A673 (cell line): ENCODE results near the gene AREL1. TPM values are rescaled to one million over a fixed set of nuclear protein-coding genes. Genes with fewer than 3 reads are reported as not detected.

Experiments
- BruUV-seq: library from RNA; stranded (reverse); fragments of 400-500 nt; replicated peaks from 2 replicates; lab custom pipeline; 2021; lab: Mats Ljungman, UMichigan
- CTCF ChIA-PET: fragments of 300-600 bp; sonication (Branson Sonifier 250); formaldehyde crosslinking; loops from one replicate; lab custom pipeline; 2022; ENCODE audit warnings: antibody characterized with exemption; lab: Charles Lee
- POLR2A ChIA-PET: fragments of 300-600 bp; sonication (Branson Sonifier 250); formaldehyde crosslinking; loops from one replicate; lab custom pipeline; 2022; ENCODE audit warnings: antibody characterized with exemption; ENCODE audit not compliant: low non-redundant PET; lab: Charles Lee
- DNase-seq: peaks from one replicate; pipeline ENCODE4 v3.0.0-alpha.2; 2015; ENCODE audit warnings: low spot score
- H3K27ac ChIP-seq: fragments of 200-600 bp; sonication (generic); 2 replicates; pipeline ENCODE4 v1.5.1; 2016; ENCODE audit warnings: mixed run types, low read depth, mild to moderate bottlenecking, mixed read lengths, antibody characterized with exemption, low read length; ENCODE audit not compliant: poor library complexity, severe bottlenecking
- H3K27me3 ChIP-seq: fragments of 200-600 bp; sonication (generic); replicated peaks from 2 replicates; pipeline ENCODE4 v1.6.1; 2017; ENCODE audit warnings: mixed run types, low read depth, mild to moderate bottlenecking, mixed read lengths, antibody characterized with exemption, low read length; ENCODE audit not compliant: insufficient read depth, poor library complexity
- H3K36me3 ChIP-seq: fragments of 200-600 bp; sonication (generic); 2 replicates; pipeline ENCODE4 v1.6.1; 2016; ENCODE audit warnings: mixed run types, mild to moderate bottlenecking, mixed read lengths, antibody characterized with exemption, low read length; ENCODE audit not compliant: insufficient read depth, poor library complexity, severe bottlenecking
- H3K4me1 ChIP-seq: fragments of 200-600 bp; sonication (generic); 2 replicates; pipeline ENCODE4 v1.6.1; 2017; ENCODE audit warnings: mixed run types, mild to moderate bottlenecking, mixed read lengths, antibody characterized with exemption, low read length; ENCODE audit not compliant: insufficient read depth, poor library complexity, severe bottlenecking
- H3K4me3 ChIP-seq: fragments of 200-600 bp; sonication (generic); 2 replicates; pipeline ENCODE4 v1.5.1; 2016; ENCODE audit warnings: low read depth, mixed run types, mild to moderate bottlenecking, mixed read lengths, low read length; ENCODE audit not compliant: poor library complexity, severe bottlenecking
- H3K9me3 ChIP-seq: fragments of 200-600 bp; sonication (generic); 2 replicates; pipeline ENCODE4 v1.6.1; 2016; ENCODE audit warnings: mixed run types, low read depth, mild to moderate bottlenecking, mixed read lengths, antibody characterized with exemption, low read length; ENCODE audit not compliant: poor library complexity, severe bottlenecking
- CTCF ChIP-seq: fragments of 300-800, 200-600 bp; sonication (generic); conservative IDR thresholded peaks from 2 replicates; pipeline ENCODE4 v1.5.1; 2017; ENCODE audit warnings: low read depth, mild to moderate bottlenecking, antibody characterized with exemption, low read length, moderate library complexity, mixed read lengths
- EZH2 ChIP-seq: fragments of 200-600 bp; sonication (generic); IDR thresholded peaks from 2 replicates; pipeline ENCODE4 v1.6.1; 2017; ENCODE audit warnings: borderline replicate concordance, low read depth, mild to moderate bottlenecking, mixed read lengths, antibody characterized with exemption, low read length; ENCODE audit not compliant: poor library complexity, severe bottlenecking
- intact Hi-C: fragments of 100-400 bp; cut with micrococcal nuclease; formaldehyde crosslinking; loops from one replicate; pipeline ENCODE4 v1.10.0; 2022; ENCODE audit not compliant: unreplicated experiment
- total RNA-seq: library from RNA; stranded (reverse); gene quantifications from 2 replicates; pipeline ENCODE4 v1.2.3, GENCODE V29; 2021

Gene AREL1
- total RNA-seq, 1 experiment from 2014 or later = 48.7 TPM

- H3K27ac ChIP-seq = no peak overlapping the region
- intact Hi-C loops = no loop called here
- no peaks in the 10 kb centered on the region for H3K27me3 ChIP-seq
- DNase-seq = no peak
- H3K9me3 ChIP-seq = no peaks in the 10 kb centered on the region
- TF ChIP-seq EZH2 (no peak), CTCF (no peak)
- no peak overlapping the region for H3K4me3 ChIP-seq
- ChIA-PET CTCF (no interaction called here), POLR2A (no interaction called here)
- peaks cover 5% of the 10 kb centered on the region for H3K4me1 ChIP-seq
- no TSS peak for BruUV-seq
- no peaks in the 10 kb centered on the region for H3K36me3 ChIP-seq
These were observed 9.8 kb downstream of the AREL1 start for GRCh38 chr14:74703043-74703442.

- no peak for DNase-seq
- ChIA-PET POLR2A (no interaction called here), CTCF (no interaction called here)
- TF ChIP-seq CTCF (no peak), EZH2 (no peak)
- Histone ChIP-seq H3K27ac (no peak overlapping the region), H3K4me1 (peaks cover 5% of the 10 kb centered on the region), H3K4me3 (no peak overlapping the region), H3K27me3 (no peaks in the 10 kb centered on the region), H3K36me3 (no peaks in the 10 kb centered on the region), H3K9me3 (no peaks in the 10 kb centered on the region)
- BruUV-seq = no TSS peak
- intact Hi-C loops = no loop called here
These were observed 10.6 kb downstream of the AREL1 start for GRCh38 chr14:74702293-74702692.

GRCh38 chr14:74698465-74698864 is 14.4 kb downstream of the AREL1 start:
- intact Hi-C loops = no loop called here
- Histone ChIP-seq H3K36me3 (no peaks in the 10 kb centered on the region), H3K27ac (no peak overlapping the region), H3K9me3 (no peaks in the 10 kb centered on the region), H3K4me3 (no peak overlapping the region), H3K4me1 (no peaks in the 10 kb centered on the region), H3K27me3 (no peaks in the 10 kb centered on the region)
- ChIA-PET CTCF (interaction anchor here (0.6 kb wide), 1 partner anchor 65 kb away, joined by 4 read pairs; the partner anchor contains the start of gene YLPM1), POLR2A (no interaction called here)
- no peak for DNase-seq
- TF ChIP-seq EZH2 = no peak
- no peak for TF ChIP-seq CTCF
- BruUV-seq = no TSS peak
